H1 (cell line): ENCODE results near the gene CYP1A1. TPM values are rescaled to one million over a fixed set of nuclear protein-coding genes. Genes with fewer than 3 reads are reported as not detected.

Source experiments
- CTCF ChIA-PET: fragments of 300-600 bp; sonication (Branson Sonifier 250); formaldehyde crosslinking; loops from one replicate; lab custom pipeline; 2021; ENCODE audit not compliant: partially characterized antibody; lab: Charles Lee
- POLR2A ChIA-PET: fragments of 300-600 bp; sonication (Branson Sonifier 250); formaldehyde crosslinking; loops from one replicate; lab custom pipeline; 2021; ENCODE audit warnings: inconsistent platforms; ENCODE audit not compliant: partially characterized antibody; lab: Charles Lee
- DNase-seq, 2 experiments: peaks; one replicate each; pipeline versions ENCODE4 v3.0.0 to v3.0.0-alpha.2; 2010 to 2022; ENCODE audit warnings: low spot score in 2 of 2, low read depth in 1 of 2, mixed read lengths in 1 of 2
- FAIRE-seq: peaks from 2 replicates; lab custom pipeline; 2011; peaks lifted over from hg19 to GRCh38; lab: Jason Lieb, UNC
- H2AFZ ChIP-seq: 2 replicates; pipeline ENCODE4 v1.8.1; 2012; ENCODE audit warnings: low read length, inconsistent platforms
- H2AK5ac ChIP-seq: 2 replicates; pipeline ENCODE4 v1.6.1; 2013; ENCODE audit warnings: low read depth, low read length
- H2BK120ac ChIP-seq: replicated peaks from 2 replicates; pipeline ENCODE3; 2013; ENCODE audit warnings: low read depth, low read length, inconsistent platforms
- H2BK12ac ChIP-seq: 2 replicates; pipeline ENCODE4 v1.6.1; 2013; ENCODE audit warnings: low read depth, low read length
- H2BK15ac ChIP-seq: 2 replicates; pipeline ENCODE4 v1.6.1; 2013; ENCODE audit warnings: low read length
- H2BK20ac ChIP-seq: 2 replicates; pipeline ENCODE4 v1.6.1; 2013; ENCODE audit warnings: low read length
- H2BK5ac ChIP-seq: 2 replicates; pipeline ENCODE4 v1.6.1; 2013; ENCODE audit warnings: low read depth, low read length
- H3K14ac ChIP-seq: 2 replicates; pipeline ENCODE4 v1.6.1; 2013; ENCODE audit warnings: inconsistent platforms; ENCODE audit not compliant: insufficient read length
- H3K18ac ChIP-seq: 2 replicates; pipeline ENCODE4 v1.6.1; 2013; ENCODE audit warnings: low read length; ENCODE audit errors: extremely low read depth
- H3K23ac ChIP-seq: 2 replicates; pipeline ENCODE4 v1.6.1; 2013; ENCODE audit warnings: inconsistent platforms; ENCODE audit not compliant: insufficient read length
- H3K23me2 ChIP-seq: 2 replicates; pipeline ENCODE4 v1.6.1; 2013; ENCODE audit warnings: low read depth, low read length
- H3K27ac ChIP-seq: 2 replicates; pipeline ENCODE4 v1.6.1; 2011; ENCODE audit warnings: low read depth, low read length, inconsistent platforms
- H3K27me3 ChIP-seq, 4 experiments: replicated peaks in 1 of 4; 1 replicate in 1 of 4; 2 replicates in 3 of 4; pipeline versions ENCODE4 v1.6.1 to v1.8.1; 2011 to 2013; ENCODE audit warnings: low read length in 3 of 4, mild to moderate bottlenecking in 3 of 4, inconsistent platforms in 2 of 4, mixed read lengths in 2 of 4, moderate library complexity in 1 of 4; ENCODE audit not compliant: control insufficient read depth in 3 of 4, insufficient read depth in 3 of 4; ENCODE audit errors: extremely low read depth in 1 of 4
- H3K36me3 ChIP-seq, 4 experiments: 2 replicates each; pipeline versions ENCODE4 v1.6.1 to v1.8.1; 2011 to 2013; ENCODE audit warnings: mild to moderate bottlenecking in 4 of 4, low read length in 3 of 4, moderate library complexity in 2 of 4, control low read depth in 1 of 4, inconsistent platforms in 1 of 4; ENCODE audit not compliant: insufficient read depth in 4 of 4, control insufficient read depth in 2 of 4
- H3K4ac ChIP-seq: replicated peaks from 2 replicates; pipeline ENCODE3; 2013; ENCODE audit warnings: low read length, low read depth, mixed read lengths, inconsistent platforms; ENCODE audit not compliant: insufficient read length
- H3K4me1 ChIP-seq, 4 experiments: replicated peaks in 1 of 4; 1 replicate in 1 of 4; 2 replicates in 3 of 4; pipeline versions ENCODE4 v1.6.1 to v1.8.1; 2011 to 2013; ENCODE audit warnings: low read length in 3 of 4, inconsistent platforms in 2 of 4, mixed read lengths in 1 of 4; ENCODE audit not compliant: insufficient read depth in 4 of 4, control insufficient read depth in 3 of 4
- H3K4me2 ChIP-seq, 2 experiments: 2 replicates each; pipeline versions ENCODE4 v1.6.1 to v1.8.1; 2011 to 2013; ENCODE audit warnings: low read depth in 2 of 2, low read length in 2 of 2, control low read depth in 1 of 2, inconsistent platforms in 1 of 2, mild to moderate bottlenecking in 1 of 2; ENCODE audit not compliant: insufficient read depth in 1 of 2
- H3K4me3 ChIP-seq, 4 experiments: fragments of 200-600, 300-600 bp in 1 of 4; sonication (generic), shearing (Covaris generic), sonication (Bioruptor Twin) in 1 of 4; 2 replicates each; pipeline versions ENCODE4 v1.5.1 to v1.8.1; 2011 to 2016; ENCODE audit warnings: low read length in 4 of 4, low read depth in 3 of 4, control low read depth in 2 of 4, inconsistent platforms in 2 of 4, mild to moderate bottlenecking in 2 of 4, mixed read lengths in 1 of 4, moderate library complexity in 1 of 4; ENCODE audit not compliant: insufficient read depth in 2 of 4; ENCODE audit errors: extremely low read depth in 1 of 4
- H3K56ac ChIP-seq: replicated peaks from 2 replicates; pipeline ENCODE3; 2013; ENCODE audit warnings: low read depth, mild to moderate bottlenecking, mixed read lengths, low read length, inconsistent platforms; ENCODE audit not compliant: insufficient read length
- H3K79me1 ChIP-seq: 2 replicates; pipeline ENCODE4 v1.6.1; 2013; ENCODE audit warnings: low read depth, low read length, control low read depth
- H3K79me2 ChIP-seq, 2 experiments: 2 replicates each; pipeline versions ENCODE4 v1.6.1 to v1.8.1; 2012 to 2013; ENCODE audit warnings: low read length in 2 of 2, mild to moderate bottlenecking in 2 of 2, inconsistent platforms in 1 of 2; ENCODE audit not compliant: insufficient read depth in 2 of 2, control insufficient read depth in 1 of 2
- H3K9ac ChIP-seq, 4 experiments: replicated peaks in 1 of 4; 1 replicate in 1 of 4; 2 replicates in 3 of 4; pipeline versions ENCODE4 v1.6.1 to v1.8.1; 2011 to 2013; ENCODE audit warnings: low read depth in 3 of 4, low read length in 3 of 4, control low read depth in 2 of 4, mild to moderate bottlenecking in 2 of 4, moderate library complexity in 2 of 4, inconsistent platforms in 1 of 4; ENCODE audit errors: extremely low read depth in 1 of 4
- H3K9me3 ChIP-seq, 2 experiments: 2 replicates each; pipeline versions ENCODE4 v1.6.1 to v1.8.1; 2012 to 2013; ENCODE audit warnings: mild to moderate bottlenecking in 2 of 2, moderate library complexity in 2 of 2, control low read depth in 1 of 2, inconsistent platforms in 1 of 2, low read depth in 1 of 2, low read length in 1 of 2, mixed read lengths in 1 of 2; ENCODE audit not compliant: insufficient read depth in 2 of 2
- H4K20me1 ChIP-seq, 2 experiments: replicated peaks in 1 of 2; 2 replicates each; pipeline versions ENCODE3 to v1.8.1; 2011 to 2013; ENCODE audit warnings: inconsistent platforms in 2 of 2, low read length in 2 of 2, mild to moderate bottlenecking in 1 of 2; ENCODE audit not compliant: insufficient read depth in 2 of 2, control insufficient read depth in 1 of 2
- H4K5ac ChIP-seq: 2 replicates; pipeline ENCODE4 v1.6.1; 2013; ENCODE audit warnings: low read length, low read depth, mixed read lengths, inconsistent platforms; ENCODE audit not compliant: insufficient read length
- H4K8ac ChIP-seq: 2 replicates; pipeline ENCODE4 v1.8.0; 2013; ENCODE audit warnings: mild to moderate bottlenecking, moderate library complexity, low read length, inconsistent platforms; ENCODE audit not compliant: insufficient read depth; ENCODE audit errors: extremely low read depth
- H4K91ac ChIP-seq: replicated peaks from 2 replicates; pipeline ENCODE3; 2013; ENCODE audit warnings: low read length, mixed read lengths, inconsistent platforms; ENCODE audit not compliant: insufficient read length
- ATF3 ChIP-seq: IDR thresholded peaks from 2 replicates; pipeline ENCODE4 v1.6.1; 2011; ENCODE audit warnings: low read depth, mild to moderate bottlenecking, low read length; ENCODE audit not compliant: insufficient read depth
- E2F6 ChIP-seq: IDR thresholded peaks from 2 replicates; pipeline ENCODE4 v1.6.1; 2012; ENCODE audit warnings: inconsistent platforms
- EP300 ChIP-seq, 2 experiments: IDR thresholded peaks; 1 replicate in 1 of 2; 2 replicates in 1 of 2; pipeline ENCODE4 v1.6.1; 2011 to 2012; ENCODE audit warnings: low read depth in 2 of 2, low read length in 2 of 2, mild to moderate bottlenecking in 2 of 2, borderline replicate concordance in 1 of 2, inconsistent platforms in 1 of 2, moderate library complexity in 1 of 2
- JUND ChIP-seq: IDR thresholded peaks from 2 replicates; pipeline ENCODE4 v1.6.1; 2011; ENCODE audit warnings: mild to moderate bottlenecking, improper control_type of control experiment, low read length
- KDM4A ChIP-seq: IDR thresholded peaks from one replicate; pipeline ENCODE4 v1.7.1; 2012; ENCODE audit warnings: low read depth, mild to moderate bottlenecking, moderate library complexity, low read length, inconsistent platforms; ENCODE audit not compliant: severe bottlenecking
- NRF1 ChIP-seq: IDR thresholded peaks from 2 replicates; pipeline ENCODE4 v1.6.1; 2011; ENCODE audit warnings: mild to moderate bottlenecking, low read depth, low read length, improper control_type of control experiment
- RNF2 ChIP-seq: fragments of 200-900, 300-1000 bp; sonication (generic); IDR thresholded peaks from 2 replicates; pipeline ENCODE4 v1.7.1; 2016; ENCODE audit warnings: borderline replicate concordance, low read depth, mild to moderate bottlenecking, antibody characterized with exemption, low read length; ENCODE audit not compliant: poor library complexity, severe bottlenecking; ENCODE audit errors: missing control alignments
- RXRA ChIP-seq: IDR thresholded peaks from 2 replicates; pipeline ENCODE4 v1.6.1; 2011; ENCODE audit warnings: low read depth, mild to moderate bottlenecking, low read length, moderate library complexity; ENCODE audit not compliant: insufficient read depth
- SAP30 ChIP-seq: fragments of 300-600 bp; sonication (generic); IDR thresholded peaks from 2 replicates; pipeline ENCODE4 v1.7.1; 2012; ENCODE audit warnings: low read length, moderate library complexity, mild to moderate bottlenecking, inconsistent platforms; ENCODE audit not compliant: insufficient read depth, insufficient replicate concordance
- SIN3A ChIP-seq, 2 experiments: IDR thresholded peaks in 1 of 2; conservative IDR thresholded peaks in 1 of 2; 2 replicates each; pipeline ENCODE4 v1.6.1; 2011 to 2012; ENCODE audit warnings: low read length in 2 of 2, improper control_type of control experiment in 1 of 2, low read depth in 1 of 2, mild to moderate bottlenecking in 1 of 2
- WGBS, 2 experiments: shearing (Covaris generic) in 1 of 2; methylation state at CpG; one replicate each; pipeline versions ENCODE4 v1.1.6 to v1.1.7; 2013 to 2015; ENCODE audit warnings: low lambda C conversion rate in 2 of 2, mixed read lengths in 2 of 2, inconsistent platforms in 1 of 2, low coverage in 1 of 2, missing lambda C conversion rate in 1 of 2; ENCODE audit not compliant: insufficient replicate concordance in 2 of 2, insufficient coverage in 1 of 2, insufficient read length in 1 of 2; ENCODE audit errors: extremely low coverage in 1 of 2, missing lambda C conversion rate in 1 of 2; 5-methylcytosine and 5-hydroxymethylcytosine counted together
- polyA plus RNA-seq, 7 experiments: library from polyadenylated mRNA; depleted of rRNA in 3 of 7; stranded (reverse) in 5 of 7; unstranded in 2 of 7; fragments of >200 nt in 5 of 7; fragments of 200-250 nt in 2 of 7; gene quantifications; 1 replicate in 5 of 7; 2 replicates in 1 of 7; 4 replicates in 1 of 7; pipeline versions ENCODE4 v1.2.1 to v1.2.3, GENCODE V29; 2011 to 2013; ENCODE audit warnings: missing spikeins in 2 of 7, mixed read lengths in 2 of 7
- total RNA-seq: library from RNA; stranded (reverse); fragmentation: NEBNext Ultra II Directional; extraction: Animal tissue kit (Norgen Biotek cat#: 25700); gene quantifications from 2 replicates; pipeline ENCODE4 v1.2.1, GENCODE V29; 2021

Gene CYP1A1
- total and polyA plus RNA-seq, 2 of the 8 experiments (the other 6 are each of a cell fraction or from before 2014, with no cell fraction given), result 0.32 to 0.35 TPM

- Histone ChIP-seq H3K18ac (no peak overlapping the region), H3K4me2 (no peak overlapping the region), H3K79me2 (no peaks in the 10 kb centered on the region), H2AK5ac (no peak overlapping the region), H3K79me1 (no peaks in the 10 kb centered on the region), H3K9me3 (no peaks in the 10 kb centered on the region), H4K91ac (no peak overlapping the region), H4K5ac (no peak overlapping the region), H3K14ac (no peak overlapping the region), H3K4ac (no peak overlapping the region), H2BK12ac (no peak overlapping the region), H2BK5ac (no peak overlapping the region), H2AFZ (no peak overlapping the region), H4K8ac (no peak overlapping the region), H3K4me1 (peaks cover 0 to 10% (median 0%) of the 10 kb centered on the region in 4 experiments; a peak in 4 of 7 replicates), H3K23ac (no peak overlapping the region), H3K36me3 (no peaks in the 10 kb centered on the region), H2BK20ac (no peak overlapping the region), H3K9ac (no peak overlapping the region), H3K27ac (no peak overlapping the region), H3K4me3 (no peak overlapping the region), H3K23me2 (no peaks in the 10 kb centered on the region), H3K56ac (no peak overlapping the region), H4K20me1 (peaks cover 0 to 2% of the 10 kb centered on the region in 2 experiments), H2BK120ac (no peak overlapping the region), H3K27me3 (no peaks in the 10 kb centered on the region), H2BK15ac (no peak overlapping the region)
- DNase-seq (no peak), FAIRE-seq (no peak)
- POLR2A ChIA-PET, result interaction anchor here (0.7 to 6.0 kb wide), 10 partner anchors 8 to 143 kb away, joined by 3 to 82 read pairs (median 5); no protein-coding TSS in a partner anchor
- WGBS, 2 experiments, result 89% methylated on average over 7 of the region's 7 CpGs; no CpG with 5 or more reads in 1 of the 2 experiments
- CTCF ChIA-PET, result interaction anchor here (0.6 to 53.7 kb wide), 53 partner anchors 10 to 484 kb away, joined by 3 to 1439 read pairs (median 5); partner anchors contain the start of genes CLK3, CPLX3, CSK and CYP11A1
- TF ChIP-seq RXRA (no peak), JUND (no peak), NRF1 (no peak), E2F6 (no peak), SIN3A (conservative IDR thresholded peaks at IDR 0.05 in 1 of 2, IDR thresholded peaks at IDR 0.05 in 1 of 2; ENCODE audit: low read depth in 1 of 2, low read length in 2 of 2) (no peak), ATF3 (no peak), SAP30 (no peak), KDM4A (no peak), EP300 (IDR thresholded peaks at IDR 0.05; ENCODE audit: borderline replicate concordance in 1 of 2, low read depth in 2 of 2, low read length in 2 of 2) (no peak), RNF2 (no peak)
Observed at GRCh38 chr15:74769463-74770025, 44.2 kb upstream of the CYP1A1 start.
